HL-60 (cell line): ENCODE results near the gene CLSTN2.

Experiments used
- DNase-seq, 2 experiments: peaks; one replicate each; pipeline ENCODE4 v3.0.0-alpha.2; 2010 to 2020; ENCODE audit warnings: low read depth in 1 of 2, low spot score in 1 of 2
- H3K27ac ChIP-seq: fragments of 250-450 bp; sonication (Bioruptor Pico); replicated peaks from 2 replicates; pipeline ENCODE4 v1.5.1; 2020; ENCODE audit warnings: mild to moderate bottlenecking, moderate library complexity
- H3K27me3 ChIP-seq: fragments of 250-450 bp; sonication (Bioruptor Pico); 2 replicates; pipeline ENCODE4 v1.5.1; 2021; ENCODE audit warnings: mild to moderate bottlenecking, moderate library complexity; ENCODE audit not compliant: insufficient read depth, poor library complexity, severe bottlenecking
- H3K4me3 ChIP-seq: replicated peaks from 2 replicates; pipeline ENCODE4 v1.5.1; 2011; ENCODE audit warnings: mild to moderate bottlenecking, control low read depth, low read length; ENCODE audit not compliant: insufficient read depth
- CTCF ChIP-seq: IDR thresholded peaks from one replicate; pipeline ENCODE4 v1.5.1; 2011; ENCODE audit warnings: low read length, control low read depth, inconsistent platforms; ENCODE audit not compliant: insufficient read depth
- GABPA ChIP-seq: IDR thresholded peaks from 2 replicates; pipeline ENCODE4 v1.6.1; 2012; ENCODE audit warnings: low read depth
- POLR2AphosphoS5 ChIP-seq: IDR thresholded peaks from 2 replicates; pipeline ENCODE4 v1.6.1; 2012; ENCODE audit warnings: low read depth
- REST ChIP-seq: IDR thresholded peaks from 2 replicates; pipeline ENCODE4 v1.6.1; 2012; ENCODE audit warnings: low read depth; ENCODE audit not compliant: insufficient replicate concordance
- SPI1 ChIP-seq: IDR thresholded peaks from 2 replicates; pipeline ENCODE4 v1.6.1; 2012; ENCODE audit warnings: low read depth, mild to moderate bottlenecking, borderline replicate concordance

The CLSTN2 gene

GRCh38 chr3:140360332-140360731, 425.3 kb downstream of the CLSTN2 start:
- Histone ChIP-seq H3K27ac (no peak overlapping the region), H3K27me3 (no peaks in the 10 kb centered on the region), H3K4me3 (no peak overlapping the region)
- DNase-seq = no peak
- TF ChIP-seq SPI1 (no peak), REST (no peak), POLR2AphosphoS5 (no peak), CTCF (no peak), GABPA (no peak)

GRCh38 chr3:140363801-140364200, 428.8 kb downstream of the CLSTN2 start:
- Histone ChIP-seq H3K4me3 (no peak overlapping the region), H3K27ac (no peak overlapping the region), H3K27me3 (no peaks in the 10 kb centered on the region)
- no peak for DNase-seq
- TF ChIP-seq SPI1 (no peak), GABPA (no peak), REST (no peak), POLR2AphosphoS5 (no peak), CTCF (no peak)

GRCh38 chr3:140365872-140366697, 431.1 kb downstream of the CLSTN2 start:
- TF ChIP-seq GABPA = no peak
- no peak for TF ChIP-seq SPI1
- no peak for TF ChIP-seq POLR2AphosphoS5
- no peak for TF ChIP-seq CTCF
- TF ChIP-seq REST = no peak
- DNase-seq = no peak
- no peak overlapping the region for H3K4me3 ChIP-seq
- no peaks in the 10 kb centered on the region for H3K27me3 ChIP-seq
- no peak overlapping the region for H3K27ac ChIP-seq
